Measurements from ENCODE around the gene REN. TPM values are rescaled to one million over a fixed set of nuclear protein-coding genes. Genes with fewer than 3 reads are reported as not detected.

Gene REN
- total and polyA plus RNA-seq, 9 of the 15 experiments (the other 6 are each of a cell fraction or from before 2014, with no cell fraction given), result 1.7 to 9.9 (median 3.1) TPM

GRCh38 chr1:204171751-204172178 is 5.6 kb upstream of the REN start (continued):
- TF ChIP-seq, protein P1, sequence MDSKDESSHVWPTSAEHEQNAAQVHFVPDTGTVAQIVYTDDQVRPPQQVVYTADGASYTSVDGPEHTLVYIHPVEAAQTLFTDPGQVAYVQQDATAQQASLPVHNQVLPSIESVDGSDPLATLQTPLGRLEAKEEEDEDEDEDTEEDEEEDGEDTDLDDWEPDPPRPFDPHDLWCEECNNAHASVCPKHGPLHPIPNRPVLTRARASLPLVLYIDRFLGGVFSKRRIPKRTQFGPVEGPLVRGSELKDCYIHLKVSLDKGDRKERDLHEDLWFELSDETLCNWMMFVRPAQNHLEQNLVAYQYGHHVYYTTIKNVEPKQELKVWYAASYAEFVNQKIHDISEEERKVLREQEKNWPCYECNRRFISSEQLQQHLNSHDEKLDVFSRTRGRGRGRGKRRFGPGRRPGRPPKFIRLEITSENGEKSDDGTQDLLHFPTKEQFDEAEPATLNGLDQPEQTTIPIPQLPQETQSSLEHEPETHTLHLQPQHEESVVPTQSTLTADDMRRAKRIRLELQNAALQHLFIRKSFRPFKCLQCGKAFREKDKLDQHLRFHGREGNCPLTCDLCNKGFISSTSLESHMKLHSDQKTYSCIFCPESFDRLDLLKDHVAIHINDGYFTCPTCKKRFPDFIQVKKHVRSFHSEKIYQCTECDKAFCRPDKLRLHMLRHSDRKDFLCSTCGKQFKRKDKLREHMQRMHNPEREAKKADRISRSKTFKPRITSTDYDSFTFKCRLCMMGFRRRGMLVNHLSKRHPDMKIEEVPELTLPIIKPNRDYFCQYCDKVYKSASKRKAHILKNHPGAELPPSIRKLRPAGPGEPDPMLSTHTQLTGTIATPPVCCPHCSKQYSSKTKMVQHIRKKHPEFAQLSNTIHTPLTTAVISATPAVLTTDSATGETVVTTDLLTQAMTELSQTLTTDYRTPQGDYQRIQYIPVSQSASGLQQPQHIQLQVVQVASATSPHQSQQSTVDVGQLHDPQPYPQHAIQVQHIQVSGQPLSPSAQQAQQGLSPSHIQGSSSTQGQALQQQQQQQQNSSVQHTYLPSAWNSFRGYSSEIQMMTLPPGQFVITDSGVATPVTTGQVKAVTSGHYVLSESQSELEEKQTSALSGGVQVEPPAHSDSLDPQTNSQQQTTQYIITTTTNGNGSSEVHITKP (IDR thresholded peaks at IDR 0.05; ENCODE audit: partially characterized antibody), result no peak
- no peak for TF ChIP-seq ZNF551 (CRISPR knock-in tag; IDR thresholded peaks at IDR 0.05)
- TF ChIP-seq SPI1 (IDR thresholded peaks at IDR 0.05; ENCODE audit: borderline replicate concordance, low read depth, low read length), result no peak
- TF ChIP-seq FOXO4 (CRISPR knock-in tag; IDR thresholded peaks at IDR 0.05), result peak; percentile 85; the same call in 1 of the 2 replicates
- no peak for TF ChIP-seq SMARCA5 (IDR thresholded peaks at IDR 0.05)
- TF ChIP-seq CXXC5 (CRISPR knock-in tag; IDR thresholded peaks at IDR 0.05), result peak; percentile 26; the same call in 1 of the 2 replicates
- TF ChIP-seq TAF15 (IDR thresholded peaks at IDR 0.05; ENCODE audit: low read depth, low read length), result no peak
- peak; percentile 94 for TF ChIP-seq ZNF79 (CRISPR knock-in tag; IDR thresholded peaks at IDR 0.05; ENCODE audit: low read depth)
- TF ChIP-seq FIP1L1 (IDR thresholded peaks at IDR 0.05; ENCODE audit: low read depth, low read length, poor library complexity, severe bottlenecking), result no peak
- TF ChIP-seq NEUROD1 (IDR thresholded peaks at IDR 0.05; ENCODE audit: borderline replicate concordance, low read depth, low read length, partially characterized antibody), result no peak
- TF ChIP-seq ZBTB12 (CRISPR knock-in tag; IDR thresholded peaks at IDR 0.05), result peak; percentile 82
- TF ChIP-seq PHB2 (IDR thresholded peaks at IDR 0.05; ENCODE audit: low read depth), result no peak
- no peak for TF ChIP-seq CCAR2 (IDR thresholded peaks at IDR 0.05; ENCODE audit: low read depth, low read length)
- no peak for TF ChIP-seq E2F5 (CRISPR knock-in tag; IDR thresholded peaks at IDR 0.05)
- peak; percentile 98 for TF ChIP-seq ERF (CRISPR knock-in tag; IDR thresholded peaks at IDR 0.05)
- no peak for TF ChIP-seq NFIC (IDR thresholded peaks at IDR 0.05)
- TF ChIP-seq, protein P2, sequence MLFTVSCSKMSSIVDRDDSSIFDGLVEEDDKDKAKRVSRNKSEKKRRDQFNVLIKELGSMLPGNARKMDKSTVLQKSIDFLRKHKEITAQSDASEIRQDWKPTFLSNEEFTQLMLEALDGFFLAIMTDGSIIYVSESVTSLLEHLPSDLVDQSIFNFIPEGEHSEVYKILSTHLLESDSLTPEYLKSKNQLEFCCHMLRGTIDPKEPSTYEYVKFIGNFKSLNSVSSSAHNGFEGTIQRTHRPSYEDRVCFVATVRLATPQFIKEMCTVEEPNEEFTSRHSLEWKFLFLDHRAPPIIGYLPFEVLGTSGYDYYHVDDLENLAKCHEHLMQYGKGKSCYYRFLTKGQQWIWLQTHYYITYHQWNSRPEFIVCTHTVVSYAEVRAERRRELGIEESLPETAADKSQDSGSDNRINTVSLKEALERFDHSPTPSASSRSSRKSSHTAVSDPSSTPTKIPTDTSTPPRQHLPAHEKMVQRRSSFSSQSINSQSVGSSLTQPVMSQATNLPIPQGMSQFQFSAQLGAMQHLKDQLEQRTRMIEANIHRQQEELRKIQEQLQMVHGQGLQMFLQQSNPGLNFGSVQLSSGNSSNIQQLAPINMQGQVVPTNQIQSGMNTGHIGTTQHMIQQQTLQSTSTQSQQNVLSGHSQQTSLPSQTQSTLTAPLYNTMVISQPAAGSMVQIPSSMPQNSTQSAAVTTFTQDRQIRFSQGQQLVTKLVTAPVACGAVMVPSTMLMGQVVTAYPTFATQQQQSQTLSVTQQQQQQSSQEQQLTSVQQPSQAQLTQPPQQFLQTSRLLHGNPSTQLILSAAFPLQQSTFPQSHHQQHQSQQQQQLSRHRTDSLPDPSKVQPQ (CRISPR knock-in tag; IDR thresholded peaks at IDR 0.05; ENCODE audit: borderline replicate concordance), result peak; percentile 88; the same call in 1 of the 2 replicates

Data from K562 (cell line).